ENCODE data around the gene CTNNA3. TPM values are rescaled to one million over a fixed set of nuclear protein-coding genes. Genes with fewer than 3 reads are reported as not detected.

Gene CTNNA3
- total RNA-seq, 1 donor from 2014 or later = not detected

DNA sequence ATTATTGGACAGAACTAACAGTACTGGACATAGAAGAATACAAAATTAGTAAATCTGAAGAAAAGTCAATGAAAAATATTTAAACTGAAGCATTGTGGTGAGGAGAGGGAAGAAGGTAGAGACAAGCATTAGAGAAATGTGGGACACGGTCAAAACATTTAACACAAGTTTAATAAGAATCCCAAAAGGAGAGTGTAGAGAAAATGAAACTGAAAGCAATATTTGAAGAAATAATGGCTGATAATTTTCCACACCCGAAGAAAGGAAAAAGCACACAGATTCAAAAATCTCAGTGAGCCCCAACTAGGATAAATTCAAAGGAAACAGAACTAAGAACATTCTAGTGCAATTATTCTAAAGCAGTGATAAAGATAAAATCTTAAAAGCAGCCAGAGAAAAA lies 896.5 kb downstream of the CTNNA3 start:
- DNase-seq (no peak), ATAC-seq (ENCODE audit: low read depth) (no peak)
- no peaks in the 10 kb centered on the region for H3K36me3 Mint-ChIP-seq (ENCODE audit: low read depth)
- CTCF ChIA-PET = no interaction called here
- no peak overlapping the region for H3K27ac Mint-ChIP-seq
- no peaks in the 10 kb centered on the region for H3K27me3 Mint-ChIP-seq
- TF ChIP-seq, protein P1, sequence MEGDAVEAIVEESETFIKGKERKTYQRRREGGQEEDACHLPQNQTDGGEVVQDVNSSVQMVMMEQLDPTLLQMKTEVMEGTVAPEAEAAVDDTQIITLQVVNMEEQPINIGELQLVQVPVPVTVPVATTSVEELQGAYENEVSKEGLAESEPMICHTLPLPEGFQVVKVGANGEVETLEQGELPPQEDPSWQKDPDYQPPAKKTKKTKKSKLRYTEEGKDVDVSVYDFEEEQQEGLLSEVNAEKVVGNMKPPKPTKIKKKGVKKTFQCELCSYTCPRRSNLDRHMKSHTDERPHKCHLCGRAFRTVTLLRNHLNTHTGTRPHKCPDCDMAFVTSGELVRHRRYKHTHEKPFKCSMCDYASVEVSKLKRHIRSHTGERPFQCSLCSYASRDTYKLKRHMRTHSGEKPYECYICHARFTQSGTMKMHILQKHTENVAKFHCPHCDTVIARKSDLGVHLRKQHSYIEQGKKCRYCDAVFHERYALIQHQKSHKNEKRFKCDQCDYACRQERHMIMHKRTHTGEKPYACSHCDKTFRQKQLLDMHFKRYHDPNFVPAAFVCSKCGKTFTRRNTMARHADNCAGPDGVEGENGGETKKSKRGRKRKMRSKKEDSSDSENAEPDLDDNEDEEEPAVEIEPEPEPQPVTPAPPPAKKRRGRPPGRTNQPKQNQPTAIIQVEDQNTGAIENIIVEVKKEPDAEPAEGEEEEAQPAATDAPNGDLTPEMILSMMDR (IDR thresholded peaks at IDR 0.05) = no peak
- peaks cover 5% of the 10 kb centered on the region for H3K9me3 Mint-ChIP-seq
- intact Hi-C loops (cut with micrococcal nuclease) = no loop called here
- POLR2A ChIA-PET = no interaction called here
- no peaks in the 10 kb centered on the region for H3K4me1 Mint-ChIP-seq
- H3K4me3 Mint-ChIP-seq = no peak overlapping the region

DNA sequence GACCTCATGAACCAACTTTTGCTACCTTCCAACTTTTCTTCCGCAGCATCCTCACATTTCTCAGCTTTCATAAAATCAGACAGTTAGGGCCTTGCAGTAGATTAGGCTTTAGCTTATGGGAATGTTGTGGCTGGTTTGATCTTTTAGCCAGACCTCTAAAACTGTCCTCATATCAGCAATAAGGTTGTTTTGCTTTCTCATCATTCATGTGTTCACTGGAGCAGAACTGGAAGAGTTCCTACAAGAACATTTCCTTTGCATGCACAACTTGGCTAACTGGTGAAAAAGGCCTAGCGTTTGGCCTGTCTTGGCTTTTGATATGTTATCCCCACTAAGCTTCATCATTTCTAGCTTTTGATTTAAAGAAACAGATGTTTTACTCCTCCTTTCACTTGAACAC lies 900.1 kb downstream of the CTNNA3 start:
- ChIA-PET POLR2A (no interaction called here), CTCF (no interaction called here)
- Mint-ChIP-seq H3K4me1 (no peaks in the 10 kb centered on the region), H3K36me3 (ENCODE audit: low read depth) (no peaks in the 10 kb centered on the region), H3K9me3 (peaks cover 5% of the 10 kb centered on the region), H3K4me3 (no peak overlapping the region), H3K27me3 (no peaks in the 10 kb centered on the region), H3K27ac (no peak overlapping the region)
- DNase-seq (no peak), ATAC-seq (ENCODE audit: low read depth) (no peak)
- TF ChIP-seq, protein P1 (IDR thresholded peaks at IDR 0.05) = no peak
- intact Hi-C loops (cut with micrococcal nuclease) = no loop called here

GRCh38 chr10:66792441-66792840 lies 903.6 kb downstream of the CTNNA3 start:
- Mint-ChIP-seq H3K9me3 (peaks cover 5% of the 10 kb centered on the region), H3K4me3 (no peak overlapping the region), H3K27ac (no peak overlapping the region), H3K27me3 (no peaks in the 10 kb centered on the region), H3K36me3 (ENCODE audit: low read depth) (no peaks in the 10 kb centered on the region), H3K4me1 (no peaks in the 10 kb centered on the region)
- ATAC-seq (ENCODE audit: low read depth) = no peak
- intact Hi-C loops (cut with micrococcal nuclease) = no loop called here
- DNase-seq = no peak
- CTCF ChIA-PET = no interaction called here
- TF ChIP-seq, protein P1 (IDR thresholded peaks at IDR 0.05) = no peak
- POLR2A ChIA-PET = no interaction called here

DNA sequence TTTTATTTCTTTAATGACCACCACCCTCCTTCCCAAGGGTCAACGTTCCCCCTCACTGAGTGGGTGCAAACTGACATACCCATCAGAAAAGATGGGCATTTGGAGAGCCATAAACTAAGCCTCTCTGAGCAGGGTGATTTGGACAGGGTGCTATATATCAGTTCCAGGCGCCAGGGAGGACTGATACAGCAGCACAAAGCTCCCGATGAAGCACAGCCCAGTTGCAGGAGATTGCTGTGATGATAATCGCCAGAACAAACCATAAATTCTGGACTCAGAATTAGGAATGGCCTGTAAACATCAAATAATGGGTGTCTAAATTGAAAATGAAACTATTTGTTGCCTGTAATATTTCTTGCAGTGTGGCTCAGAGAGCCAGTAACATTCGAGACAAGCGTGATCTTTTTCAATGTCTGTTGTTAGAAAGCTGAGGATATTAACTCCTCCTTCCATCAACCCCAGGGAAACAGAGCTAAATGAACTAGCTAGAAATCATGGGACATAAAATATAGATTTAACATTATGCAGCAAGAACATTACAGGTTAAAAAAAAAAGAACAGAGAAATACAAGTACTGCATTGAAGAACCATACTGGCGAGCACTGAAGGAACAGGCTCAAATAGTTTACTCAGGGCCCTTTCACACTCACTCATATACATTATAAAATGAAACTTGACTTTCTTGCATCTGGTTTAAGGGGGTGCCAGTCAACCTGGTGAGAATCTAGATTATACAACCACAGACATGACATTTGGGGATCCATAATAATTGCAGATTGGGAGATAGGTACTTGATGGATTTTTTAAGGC lies 907.6 kb downstream of the CTNNA3 start:
- intact Hi-C loops (cut with micrococcal nuclease) = no loop called here
- no peak for DNase-seq

GRCh38 chr10:66786709-66787108 lies 909.3 kb downstream of the CTNNA3 start:
- CTCF ChIA-PET = no interaction called here
- H3K9me3 Mint-ChIP-seq = no peaks in the 10 kb centered on the region
- TF ChIP-seq, protein P1 (IDR thresholded peaks at IDR 0.05) = no peak

More for the DNA sequence above, 907.6 kb downstream of the CTNNA3 start:
- Mint-ChIP-seq H3K4me3 (no peak overlapping the region), H3K9me3 (no peaks in the 10 kb centered on the region), H3K4me1 (no peaks in the 10 kb centered on the region), H3K27ac (no peak overlapping the region), H3K36me3 (ENCODE audit: low read depth) (no peaks in the 10 kb centered on the region), H3K27me3 (no peaks in the 10 kb centered on the region)
- TF ChIP-seq, protein P1 (IDR thresholded peaks at IDR 0.05) = no peak
- no peak for ATAC-seq (ENCODE audit: low read depth)
- ChIA-PET POLR2A (no interaction called here), CTCF (interaction anchor here (0.7 kb wide), 1 partner anchor 25 kb away, joined by 3 read pairs; no protein-coding TSS in a partner anchor)

More at GRCh38 chr10:66786709-66787108, 909.3 kb downstream of the CTNNA3 start:
- Mint-ChIP-seq H3K27me3 (no peaks in the 10 kb centered on the region), H3K36me3 (ENCODE audit: low read depth) (no peaks in the 10 kb centered on the region), H3K27ac (no peak overlapping the region), H3K4me1 (no peaks in the 10 kb centered on the region), H3K4me3 (no peak overlapping the region)
- DNase-seq (no peak), ATAC-seq (ENCODE audit: low read depth) (no peak)
- intact Hi-C loops (cut with micrococcal nuclease) = no loop called here
- POLR2A ChIA-PET = no interaction called here

Data from activated B cell treated with CpG ODN at 0.5 μM for 24 hours (primary cell).